Islet precursor cell (in vitro differentiated cells): ENCODE results near the gene TUBA4A.
"Not testable (repeated sequence)": the region's sequence is repeated elsewhere in the genome, so short reads cannot be mapped to it uniquely, and the experiment has no call there.

Experiments used
- DNase-seq: peaks from one replicate; pipeline ENCODE4 v3.0.0-alpha.2; 2018

Gene TUBA4A

GRCh38 chr2:219266886-219267285 lies 13.2 kb upstream of the TUBA4A start:
- no peak for DNase-seq

DNA sequence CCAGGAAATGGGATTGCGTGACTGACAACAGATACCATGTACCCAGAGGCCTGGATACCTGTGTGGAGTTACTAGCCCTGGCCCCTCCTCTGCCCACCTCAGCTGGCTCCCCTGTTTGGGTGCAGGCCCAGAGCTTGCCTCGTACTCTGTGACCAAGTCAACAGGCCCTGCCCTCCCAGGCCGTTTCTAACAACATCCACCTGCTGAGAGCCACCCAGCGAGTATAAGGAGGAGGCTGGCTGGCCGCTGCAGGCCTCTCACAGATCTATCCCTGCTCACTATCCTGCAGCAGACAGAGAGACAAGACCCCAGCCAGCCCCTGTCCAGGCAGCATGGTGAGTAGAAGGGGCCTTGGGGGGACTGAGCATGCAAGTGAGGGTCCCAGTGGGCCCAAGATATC lies 12.5 kb upstream of the TUBA4A start:
- no peak for DNase-seq

DNA sequence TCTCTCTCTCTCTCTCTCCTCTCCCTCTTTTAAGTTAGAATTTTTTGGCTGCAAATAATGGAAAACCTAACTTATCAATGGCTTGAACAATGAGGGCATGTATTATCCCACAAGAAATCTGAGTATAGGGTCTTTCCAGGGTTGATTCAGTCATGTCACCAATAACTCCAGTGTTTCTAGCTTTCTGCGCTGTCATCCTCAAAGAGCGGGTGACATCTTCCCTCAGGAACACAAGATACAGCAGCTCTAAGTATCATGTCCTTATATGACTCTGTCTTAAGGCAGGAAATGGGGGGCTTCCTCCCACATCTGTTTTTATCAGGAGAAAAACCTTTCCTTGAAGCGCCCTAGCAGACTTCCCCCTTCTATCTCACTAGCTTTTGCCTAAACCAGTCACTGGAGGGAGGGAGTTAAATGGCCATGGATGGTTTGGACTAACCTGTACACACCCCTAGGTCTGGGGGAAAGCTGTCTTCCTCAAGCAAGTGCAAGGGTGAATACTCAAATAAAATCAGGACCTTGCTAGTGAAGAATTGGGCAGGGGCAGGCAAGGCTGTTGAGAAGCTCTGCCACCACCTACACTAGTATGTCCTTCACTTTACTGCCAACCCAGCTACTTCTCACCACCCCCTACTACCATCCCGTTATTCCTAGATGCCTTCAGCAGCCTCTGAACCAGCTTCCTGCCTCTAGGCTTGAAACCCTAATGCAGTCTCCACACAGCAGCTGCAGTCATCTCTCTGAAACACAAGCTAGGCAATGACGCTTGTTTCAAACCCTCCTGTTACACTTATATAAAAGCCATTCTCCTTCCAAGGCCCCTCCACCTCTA lies 7.5 kb upstream of the TUBA4A start:
- no peak for DNase-seq

GRCh38 chr2:219258942-219259341 lies 5.2 kb upstream of the TUBA4A start:
- not testable (repeated sequence) for DNase-seq

GRCh38 chr2:219254590-219255201 lies 978 bp upstream of the TUBA4A start:
- DNase-seq, result no peak

DNA sequence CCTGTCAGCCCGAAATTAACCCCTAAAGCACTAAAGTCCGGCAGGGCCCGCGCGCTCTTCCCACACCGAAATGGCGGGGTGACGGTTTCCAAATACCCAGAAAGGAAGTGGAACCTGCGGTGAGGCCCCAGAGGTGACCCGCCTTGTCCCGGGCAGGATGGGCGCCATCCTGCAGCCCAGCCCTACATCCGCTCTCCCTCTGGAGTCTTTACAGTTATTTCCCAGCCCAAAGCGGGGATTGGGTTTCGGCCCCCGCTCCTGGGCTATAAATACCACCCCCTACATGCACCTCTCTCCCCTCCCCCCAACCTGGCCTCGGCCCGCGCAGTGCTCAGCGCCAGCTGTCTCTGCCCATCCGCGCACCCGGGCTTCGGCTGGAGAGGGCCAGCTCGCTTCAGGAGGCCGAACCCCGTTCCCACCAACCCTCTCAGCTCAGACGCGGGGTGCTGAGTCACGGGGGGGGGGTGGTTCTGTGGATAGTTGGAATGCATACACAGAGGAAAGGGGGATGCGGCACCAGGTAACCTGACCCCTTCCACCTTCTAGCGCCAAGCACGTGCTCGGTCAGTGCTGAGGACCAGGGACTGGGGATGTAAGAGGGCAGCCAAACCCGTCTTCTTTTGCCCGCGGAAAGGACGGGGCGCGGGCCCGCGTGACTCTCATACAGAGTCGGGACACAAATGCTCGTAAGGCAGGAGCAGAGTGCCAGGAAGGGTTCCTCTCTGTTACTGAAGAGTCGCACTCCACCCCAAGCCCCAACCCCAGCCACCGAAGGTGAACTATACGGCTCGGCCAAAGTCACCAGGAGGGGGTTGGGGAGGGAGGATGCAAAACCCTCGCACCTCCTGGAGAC lies 592 bp downstream of the TUBA4A start, which contains the start of gene TUBA4B:
TSS of gene TUBA4B (plus strand) at position 344 of the 853 bp plus-strand sequence. CDS start at position 509, 165 bp downstream.
- DNase-seq, result peak; percentile 65

DNA sequence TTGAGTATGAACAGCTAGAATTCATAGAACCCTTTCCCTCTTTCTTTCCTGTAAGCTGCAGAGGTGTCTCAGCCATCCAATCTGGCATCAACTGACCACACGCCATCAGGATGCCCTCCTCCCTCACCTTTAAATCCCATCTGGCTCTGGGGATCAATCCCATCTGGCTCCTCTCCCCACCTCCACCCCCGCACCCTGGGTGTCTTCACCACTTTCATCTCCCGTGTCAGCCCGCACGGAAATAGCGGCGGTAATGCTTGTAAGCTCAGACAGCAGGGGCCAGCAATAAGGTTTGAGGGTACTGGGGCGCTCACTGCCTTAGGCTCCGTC lies 1.2 kb downstream of the TUBA4A start:
- DNase-seq, result no peak

DNA sequence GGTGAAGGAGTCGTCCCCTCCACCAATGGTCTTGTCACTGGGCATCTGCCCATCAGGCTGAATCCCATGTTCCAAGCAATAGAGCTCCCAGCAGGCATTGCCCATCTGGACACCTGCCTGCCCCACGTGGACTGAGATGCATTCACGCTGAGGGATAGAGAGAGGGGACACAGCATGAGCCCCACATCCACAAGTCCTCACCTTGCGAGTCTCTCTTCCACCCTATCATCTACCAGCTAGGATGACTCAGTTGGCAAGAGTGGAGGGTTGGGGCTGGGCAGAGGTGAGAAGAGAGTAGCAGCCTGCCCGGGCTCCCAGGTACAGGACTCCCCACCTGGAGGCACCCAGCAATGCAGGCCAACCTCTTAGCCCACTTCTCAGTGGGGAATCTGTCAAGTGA lies 1.6 kb downstream of the TUBA4A start:
- DNase-seq, result no peak

- DNase-seq, result no peak
Observed at GRCh38 chr2:219251656-219252055, 2.1 kb downstream of the TUBA4A start.

- no peak for DNase-seq
Observed at GRCh38 chr2:219250049-219250781, 3.5 kb downstream of the TUBA4A start.

DNA sequence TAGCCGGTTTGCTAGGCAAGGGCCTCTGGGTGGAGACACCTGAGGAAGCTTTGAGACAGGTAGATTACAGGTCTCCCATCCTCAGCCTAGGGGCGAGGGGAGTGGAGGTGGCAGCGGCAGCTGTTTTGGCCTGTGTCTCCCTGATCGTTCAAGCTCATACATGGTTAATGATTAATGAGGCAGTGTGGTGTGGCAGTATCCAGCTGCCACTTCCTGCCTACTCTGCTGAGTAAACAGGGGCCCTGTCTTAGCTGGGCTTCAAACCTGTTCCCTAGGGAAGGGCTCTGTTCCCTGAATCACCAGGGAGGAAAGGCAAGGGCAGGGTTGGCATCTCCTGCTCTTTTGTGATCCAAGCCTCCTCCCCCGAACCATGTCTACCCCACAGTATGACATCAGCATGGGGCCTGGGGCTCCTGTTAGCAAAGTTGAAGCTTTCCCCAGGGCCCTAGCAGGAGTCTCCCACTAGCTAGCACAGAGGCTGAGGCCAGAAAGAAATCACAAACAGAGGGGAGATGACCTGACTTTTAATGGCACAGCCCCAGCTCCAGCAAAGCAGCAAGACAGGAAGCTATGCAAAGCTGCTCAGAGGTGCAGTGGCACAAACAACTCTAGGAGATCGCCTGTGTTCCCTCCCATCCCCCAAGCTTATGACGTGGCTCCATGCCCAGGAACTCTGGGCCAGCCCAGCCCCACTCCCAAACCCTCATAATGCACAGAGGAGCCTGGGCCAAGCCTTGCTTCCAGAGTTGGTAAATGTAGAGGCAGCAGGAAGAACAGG lies 4.3 kb downstream of the TUBA4A start:
- DNase-seq, result peak; percentile 61

GRCh38 chr2:219248845-219249202 lies 4.9 kb downstream of the TUBA4A start:
- DNase-seq, result no peak

- no peak for DNase-seq
Observed at GRCh38 chr2:219247678-219248642, 5.8 kb downstream of the TUBA4A start.

DNA sequence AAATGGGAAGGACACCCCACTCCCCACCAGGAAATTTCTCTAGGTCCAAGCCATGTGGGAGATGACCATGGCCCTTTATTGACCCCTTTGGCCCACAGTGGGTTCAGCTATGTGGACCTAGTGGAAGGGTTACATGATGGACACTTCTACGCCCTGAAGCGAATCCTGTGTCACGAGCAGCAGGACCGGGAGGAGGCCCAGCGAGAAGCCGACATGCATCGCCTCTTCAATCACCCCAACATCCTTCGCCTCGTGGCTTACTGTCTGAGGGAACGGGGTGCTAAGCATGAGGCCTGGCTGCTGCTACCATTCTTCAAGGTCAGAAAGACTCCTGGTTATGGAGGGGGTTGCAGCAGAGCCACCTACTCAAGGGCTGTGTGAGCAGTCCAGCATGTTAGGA lies 7.2 kb downstream of the TUBA4A start:
- no peak for DNase-seq

GRCh38 chr2:219245899-219246230 lies 7.9 kb downstream of the TUBA4A start:
- no peak for DNase-seq

- peak; percentile 97 for DNase-seq
Observed at GRCh38 chr2:219245148-219245898, 8.4 kb downstream of the TUBA4A start, which contains the start of the genes GLB1L and STK16. Gene GLB1L (minus strand): TSS chr2:219245444. CDS start chr2:219243573, 1,871 bp downstream. Gene STK16 (plus strand): TSS chr2:219245479. CDS start chr2:219246000, 521 bp downstream.

- DNase-seq, result no peak
Observed at GRCh38 chr2:219244789-219245147, 8.9 kb downstream of the TUBA4A start.

GRCh38 chr2:219243291-219243761 lies 10.4 kb downstream of the TUBA4A start:
- DNase-seq, result no peak

GRCh38 chr2:219234331-219234730 lies 19.4 kb downstream of the TUBA4A start:
- DNase-seq, result no peak

DNA sequence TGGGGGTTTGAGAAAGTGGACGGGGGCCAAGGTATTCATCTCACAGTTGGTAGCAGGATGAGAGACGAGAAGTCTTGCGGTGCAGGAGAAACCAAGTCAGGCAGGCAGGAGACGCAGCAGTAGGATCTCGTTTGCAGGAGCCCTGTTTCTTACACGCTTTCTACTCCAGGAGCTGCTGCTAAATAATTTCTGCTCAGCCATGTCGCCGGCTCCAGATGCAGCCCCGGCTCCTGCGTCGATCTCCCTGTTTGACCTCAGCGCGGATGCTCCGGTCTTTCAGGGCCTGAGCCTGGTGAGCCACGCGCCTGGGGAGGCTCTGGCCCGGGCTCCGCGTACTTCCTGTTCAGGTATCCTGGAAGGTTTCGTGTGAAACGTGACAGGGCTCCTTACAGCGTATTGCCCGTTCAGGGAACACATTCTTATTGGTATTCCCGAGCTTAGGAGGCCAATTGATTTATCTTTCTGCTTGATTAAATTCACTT lies 23.6 kb downstream of the TUBA4A start:
- peak; percentile 85 for DNase-seq
